Measurements from ENCODE around the gene RPS10. TPM values are rescaled to one million over a fixed set of nuclear protein-coding genes. Genes with fewer than 3 reads are reported as not detected.
A peak's percentile ranks its signal among the peaks of the same experiment; 100 is the strongest.
"Not testable (repeated sequence)": the region's sequence is repeated elsewhere in the genome, so short reads cannot be mapped to it uniquely, and the experiment has no call there.

Gene RPS10
- total RNA-seq, 1 donor from 2014 or later = 1,443 TPM

GRCh38 chr6:34393191-34393965, 32.5 kb downstream of the RPS10 start:
- no peak for DNase-seq (ENCODE audit: low read depth)

GRCh38 chr6:34392497-34393190, 33.2 kb downstream of the RPS10 start, which contains the start of gene NUDT3:
Gene NUDT3 (minus strand): TSS chr6:34392669. CDS start chr6:34392362, 307 bp downstream.
- peak; percentile 94 for DNase-seq (ENCODE audit: low read depth)

- DNase-seq (ENCODE audit: low read depth) = peak; percentile 83
Observed at GRCh38 chr6:34391786-34392496, 33.9 kb downstream of the RPS10 start.

- DNase-seq (ENCODE audit: low read depth) = no peak
Observed at GRCh38 chr6:34391473-34391785, 34.4 kb downstream of the RPS10 start.

- peak; percentile 75 for DNase-seq (ENCODE audit: low read depth)
Observed at GRCh38 chr6:34390531-34391472, 35.1 kb downstream of the RPS10 start.

- DNase-seq (ENCODE audit: low read depth) = no peak
Observed at GRCh38 chr6:34389034-34389433, 36.8 kb downstream of the RPS10 start.

- DNase-seq (ENCODE audit: low read depth) = no peak
Observed at GRCh38 chr6:34388421-34388820, 37.4 kb downstream of the RPS10 start.

GRCh38 chr6:34386316-34387137, 39.3 kb downstream of the RPS10 start:
- peak; percentile 22 for DNase-seq (ENCODE audit: low read depth)

GRCh38 chr6:34385793-34386195, 40.1 kb downstream of the RPS10 start:
- DNase-seq (ENCODE audit: low read depth) = no peak

GRCh38 chr6:34384321-34385153, 41.3 kb downstream of the RPS10 start:
- DNase-seq (ENCODE audit: low read depth) = no peak

GRCh38 chr6:34383656-34384320, 42.1 kb downstream of the RPS10 start:
- DNase-seq (ENCODE audit: low read depth) = no peak

GRCh38 chr6:34383161-34383631, 42.7 kb downstream of the RPS10 start:
- DNase-seq (ENCODE audit: low read depth) = no peak

GRCh38 chr6:34381081-34381480, 44.8 kb downstream of the RPS10 start:
- DNase-seq (ENCODE audit: low read depth) = no peak

- DNase-seq (ENCODE audit: low read depth) = no peak
Observed at GRCh38 chr6:34378470-34378869, 47.4 kb downstream of the RPS10 start.

GRCh38 chr6:34377984-34378383, 47.9 kb downstream of the RPS10 start:
- no peak for DNase-seq (ENCODE audit: low read depth)

- DNase-seq (ENCODE audit: low read depth) = not testable (repeated sequence)
Observed at GRCh38 chr6:34377571-34377970, 48.3 kb downstream of the RPS10 start.

GRCh38 chr6:34375833-34376232, 50.0 kb downstream of the RPS10 start:
- no peak for DNase-seq (ENCODE audit: low read depth)

- no peak for DNase-seq (ENCODE audit: low read depth)
Observed at GRCh38 chr6:34374508-34374907, 51.4 kb downstream of the RPS10 start.

Measured in myocyte (in vitro differentiated cells).